ENCODE measurements around the gene TMEM179. TPM values are rescaled to one million over a fixed set of nuclear protein-coding genes. Genes with fewer than 3 reads are reported as not detected.
"Not testable (repeated sequence)": the region's sequence is repeated elsewhere in the genome, so short reads cannot be mapped to it uniquely, and the experiment has no call there.

Gene TMEM179
- total RNA-seq, 1 experiment from 2014 or later: not detected

GRCh38 chr14:104638190-104638589 is 33.6 kb upstream of the TMEM179 start:
- no peaks in the 10 kb centered on the region for H3K9me2 ChIP-seq (replicated peaks; ENCODE audit: low read length)
- H3K4me3 ChIP-seq (ENCODE audit: low read length): no peak overlapping the region
- H2AFZ ChIP-seq (ENCODE audit: low read length): no peak overlapping the region
- CTCF ChIA-PET: no interaction called here
- H4K20me1 ChIP-seq (ENCODE audit: low read length): no peaks in the 10 kb centered on the region
- BruUV-seq (replicated peaks): no TSS peak
- H3K27ac ChIP-seq (ENCODE audit: low read length): no peak overlapping the region
- no peak overlapping the region for H3K4me2 ChIP-seq (ENCODE audit: low read length)
- H3F3A ChIP-seq (ENCODE audit: low read length, unreplicated experiment): no peaks in the 10 kb centered on the region
- no peaks in the 10 kb centered on the region for H3K79me2 ChIP-seq (ENCODE audit: low read length)
- H3K9ac ChIP-seq (ENCODE audit: low read length): no peak overlapping the region
- no peak for ATAC-seq
- H3K27me3 ChIP-seq (ENCODE audit: low read length): peaks cover 57% of the 10 kb centered on the region
- DNase-seq: no peak
- intact Hi-C loops (cut with micrococcal nuclease): loop anchor here (10.0 kb wide), 1 partner anchor 63 kb away; the partner anchor contains the start of gene C14orf180
- no peaks in the 10 kb centered on the region for H3K9me3 ChIP-seq (ENCODE audit: low read length)
- 0 out of 2 replicates have a peak, but pooled peaks cover 10% of the 10 kb centered on the region for H3K4me1 ChIP-seq (ENCODE audit: insufficient read depth, low read length)
- POLR2A ChIA-PET (ENCODE audit: unreplicated experiment): no interaction called here
- no peak for TF ChIP-seq CTCF (conservative IDR thresholded peaks at IDR 0.05; ENCODE audit: low read depth, low read length)
- no peak for TF ChIP-seq EZH2phosphoT487 (IDR thresholded peaks at IDR 0.05; ENCODE audit: borderline replicate concordance, low read length)
- TF ChIP-seq EZH2 (IDR thresholded peaks at IDR 0.05; ENCODE audit: low read length, unreplicated experiment): no peak
- H3K36me3 ChIP-seq (ENCODE audit: low read depth, low read length): no peaks in the 10 kb centered on the region

- H2AFZ ChIP-seq (ENCODE audit: low read length): no peak overlapping the region
- H3K79me2 ChIP-seq (ENCODE audit: low read length): no peaks in the 10 kb centered on the region
- H3K36me3 ChIP-seq (ENCODE audit: low read depth, low read length): no peaks in the 10 kb centered on the region
- H3K27ac ChIP-seq (ENCODE audit: low read length): no peak overlapping the region
- ChIA-PET POLR2A (ENCODE audit: unreplicated experiment) (no interaction called here), CTCF (interaction anchor here (0.7 kb wide), 1 partner anchor 74 kb away, joined by 4 read pairs; no protein-coding TSS in a partner anchor)
- no peaks in the 10 kb centered on the region for H3K9me2 ChIP-seq (replicated peaks; ENCODE audit: low read length)
- H3K27me3 ChIP-seq (ENCODE audit: low read length): peaks cover 63% of the 10 kb centered on the region
- H3K9ac ChIP-seq (ENCODE audit: low read length): no peak overlapping the region
- H3K4me1 ChIP-seq (ENCODE audit: insufficient read depth, low read length): 0 out of 2 replicates have a peak, but pooled peaks cover 10% of the 10 kb centered on the region
- no peak overlapping the region for H3K4me2 ChIP-seq (ENCODE audit: low read length)
- DNase-seq (peak; percentile 45), ATAC-seq (peak; percentile 32)
- BruUV-seq (replicated peaks): no TSS peak
- no peak overlapping the region for H3K4me3 ChIP-seq (ENCODE audit: low read length)
- TF ChIP-seq CTCF (conservative IDR thresholded peaks at IDR 0.05; ENCODE audit: low read depth, low read length) (no peak), EZH2phosphoT487 (IDR thresholded peaks at IDR 0.05; ENCODE audit: borderline replicate concordance, low read length) (no peak), EZH2 (IDR thresholded peaks at IDR 0.05; ENCODE audit: low read length, unreplicated experiment) (no peak)
- intact Hi-C loops (cut with micrococcal nuclease): loop anchor here (10.0 kb wide), 1 partner anchor 63 kb away; the partner anchor contains the start of gene C14orf180
- no peaks in the 10 kb centered on the region for H3K9me3 ChIP-seq (ENCODE audit: low read length)
- no peaks in the 10 kb centered on the region for H4K20me1 ChIP-seq (ENCODE audit: low read length)
- H3F3A ChIP-seq (ENCODE audit: low read length, unreplicated experiment): no peaks in the 10 kb centered on the region
Observed at GRCh38 chr14:104637546-104638003, 33.0 kb upstream of the TMEM179 start.

GRCh38 chr14:104636846-104637545 is 32.4 kb upstream of the TMEM179 start:
- ATAC-seq; BruUV-seq (replicated peaks); H3K9me3 ChIP-seq (ENCODE audit: low read length); H3K9ac ChIP-seq (ENCODE audit: low read length); H4K20me1 ChIP-seq (ENCODE audit: low read length); H3K9me2 ChIP-seq (replicated peaks; ENCODE audit: low read length); H3K79me2 ChIP-seq (ENCODE audit: low read length); DNase-seq; H3F3A ChIP-seq (ENCODE audit: low read length, unreplicated experiment); H3K36me3 ChIP-seq (ENCODE audit: low read depth, low read length); H3K4me3 ChIP-seq (ENCODE audit: low read length); H3K4me2 ChIP-seq (ENCODE audit: low read length); H3K27ac ChIP-seq (ENCODE audit: low read length); POLR2A ChIA-PET (ENCODE audit: unreplicated experiment); H2AFZ ChIP-seq (ENCODE audit: low read length): not testable (repeated sequence)
- Histone ChIP-seq H3K4me1 (ENCODE audit: insufficient read depth, low read length) (0 out of 2 replicates have a peak, but pooled peaks cover 10% of the 10 kb centered on the region), H3K27me3 (ENCODE audit: low read length) (peaks cover 68% of the 10 kb centered on the region)
- CTCF ChIA-PET: interaction anchor here (0.7 kb wide), 1 partner anchor 73 kb away, joined by 4 read pairs; no protein-coding TSS in a partner anchor
- intact Hi-C loops (cut with micrococcal nuclease): loop anchor here (10.0 kb wide), 1 partner anchor 62 kb away; the partner anchor contains the start of gene C14orf180
